Endodermal cell (in vitro differentiated cells): ENCODE results near the gene NCCRP1. TPM values are rescaled to one million over a fixed set of nuclear protein-coding genes. Genes with fewer than 3 reads are reported as not detected.

Experiments
- DNase-seq: peaks from one replicate; pipeline ENCODE4 v3.0.0-alpha.2; 2017
- H3K27ac ChIP-seq: 2 replicates; pipeline ENCODE4 v1.5.1; 2013; ENCODE audit warnings: mild to moderate bottlenecking, low read depth, low read length, moderate library complexity
- H3K27me3 ChIP-seq: 2 replicates; pipeline ENCODE4 v1.6.1; 2013; ENCODE audit warnings: mild to moderate bottlenecking, low read length, moderate library complexity; ENCODE audit not compliant: insufficient read depth, control insufficient read depth, poor library complexity, severe bottlenecking
- H3K36me3 ChIP-seq: 2 replicates; pipeline ENCODE4 v1.7.0; 2013; ENCODE audit warnings: mild to moderate bottlenecking, low read length, moderate library complexity; ENCODE audit not compliant: control insufficient read depth, insufficient read depth
- H3K4me1 ChIP-seq: one replicate; pipeline ENCODE4 v1.7.0; 2013; ENCODE audit warnings: low read length; ENCODE audit not compliant: control insufficient read depth, insufficient read depth
- H3K4me3 ChIP-seq: 2 replicates; pipeline ENCODE4 v1.5.1; 2013; ENCODE audit warnings: mild to moderate bottlenecking, low read length, moderate library complexity
- H3K9ac ChIP-seq: 2 replicates; pipeline ENCODE4 v1.6.1; 2013; ENCODE audit warnings: mild to moderate bottlenecking, low read length, moderate library complexity; ENCODE audit not compliant: poor library complexity, severe bottlenecking; ENCODE audit errors: extremely low read depth
- H3K9me3 ChIP-seq: 2 replicates; pipeline ENCODE4 v1.6.1; 2013; ENCODE audit warnings: mild to moderate bottlenecking, low read length, moderate library complexity; ENCODE audit not compliant: control insufficient read depth
- H3K27ac Mint-ChIP-seq: 2 replicates; pipeline ENCODE4 v1.8.0; 2020; ENCODE audit warnings: mixed read lengths
- H3K27me3 Mint-ChIP-seq: 2 replicates; pipeline ENCODE4 v1.8.0; 2021; ENCODE audit warnings: mild to moderate bottlenecking, mixed read lengths; ENCODE audit not compliant: insufficient read depth
- H3K36me3 Mint-ChIP-seq: 2 replicates; pipeline ENCODE4 v1.8.0; 2020; ENCODE audit warnings: low read depth, mixed read lengths
- H3K4me1 Mint-ChIP-seq: 2 replicates; pipeline ENCODE4 v1.8.0; 2020; ENCODE audit warnings: mixed read lengths
- H3K4me3 Mint-ChIP-seq: 2 replicates; pipeline ENCODE4 v1.8.0; 2020; ENCODE audit warnings: mild to moderate bottlenecking, moderate library complexity, mixed read lengths
- H3K9me3 Mint-ChIP-seq: 2 replicates; pipeline ENCODE4 v1.8.0; 2020; ENCODE audit warnings: mild to moderate bottlenecking, mixed read lengths
- WGBS, 2 experiments: methylation state at CpG; one replicate each; pipeline versions ENCODE4 v1.1.5 to v1.1.7; 2013; ENCODE audit warnings: missing lambda C conversion rate in 2 of 2, mixed read lengths in 1 of 2; ENCODE audit not compliant: insufficient coverage in 1 of 2, insufficient read length in 1 of 2; 5-methylcytosine and 5-hydroxymethylcytosine counted together
- total RNA-seq, 2 donors: library from RNA; stranded (reverse); fragmentation: NEBNext Ultra II Directional in 1 of 2; extraction: Animal tissue kit (Norgen Biotek cat#: 25700) in 1 of 2; gene quantifications; 2 replicates in 1 of 2; 3 replicates in 1 of 2; pipeline ENCODE4 v1.2.1, GENCODE V29; 2021
- TF ChIP-seq, protein P1 (sequence below): fragments of 200-600 bp; sonication (generic); conservative IDR thresholded peaks from 2 replicates; pipeline ENCODE4 v1.5.0; 2021; ENCODE audit warnings: antibody characterized with exemption, mild to moderate bottlenecking

NCCRP1 gene
- total RNA-seq, 2 donors from 2014 or later = 0.40 to 0.53 TPM

DNA sequence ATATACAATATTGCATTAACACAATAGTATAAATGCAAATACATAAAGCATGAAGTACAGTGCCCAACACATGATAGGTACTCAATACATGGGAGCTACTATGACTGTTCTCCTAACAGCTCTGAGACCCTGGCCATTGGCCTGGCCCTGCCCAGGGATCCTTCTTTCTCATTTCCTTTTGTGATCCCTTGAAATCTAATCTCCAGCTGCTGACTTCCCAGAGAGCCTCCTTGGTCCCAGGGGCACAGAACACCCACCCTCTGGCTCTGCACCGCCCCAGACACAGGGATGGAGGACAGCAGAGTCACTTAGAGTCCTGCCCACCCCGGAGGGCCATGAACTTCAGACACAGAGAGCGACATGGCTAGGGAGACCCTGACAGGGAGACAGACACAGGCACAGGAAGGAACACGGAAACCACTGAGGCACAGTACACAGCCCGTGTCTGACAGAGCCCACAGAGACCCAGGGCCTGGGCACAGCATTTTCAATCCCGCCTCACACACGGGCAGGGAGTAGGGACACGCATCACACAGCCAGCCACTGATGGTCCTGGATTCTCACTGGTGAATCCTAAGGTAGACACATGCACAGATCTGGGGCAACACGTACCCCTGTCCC lies 11.5 kb downstream of the NCCRP1 start:
- 86 to 89% methylated on average over 7 to 9 of the region's 9 CpGs for WGBS, 2 experiments
- no peak overlapping the region for H3K4me3 ChIP-seq
- no peaks in the 10 kb centered on the region for H3K36me3 ChIP-seq
- H3K27ac Mint-ChIP-seq = no peak overlapping the region
- H3K9me3 ChIP-seq = no peaks in the 10 kb centered on the region
- no peaks in the 10 kb centered on the region for H3K9me3 Mint-ChIP-seq
- H3K9ac ChIP-seq = no peak overlapping the region
- H3K27me3 Mint-ChIP-seq = peaks cover 37% of the 10 kb centered on the region
- no peaks in the 10 kb centered on the region for H3K4me1 Mint-ChIP-seq
- no peak for DNase-seq
- no peaks in the 10 kb centered on the region for H3K36me3 Mint-ChIP-seq
- no peak overlapping the region for H3K27ac ChIP-seq
- H3K4me3 Mint-ChIP-seq = no peak overlapping the region
- H3K4me1 ChIP-seq = no peaks in the 10 kb centered on the region
- TF ChIP-seq, protein P1, sequence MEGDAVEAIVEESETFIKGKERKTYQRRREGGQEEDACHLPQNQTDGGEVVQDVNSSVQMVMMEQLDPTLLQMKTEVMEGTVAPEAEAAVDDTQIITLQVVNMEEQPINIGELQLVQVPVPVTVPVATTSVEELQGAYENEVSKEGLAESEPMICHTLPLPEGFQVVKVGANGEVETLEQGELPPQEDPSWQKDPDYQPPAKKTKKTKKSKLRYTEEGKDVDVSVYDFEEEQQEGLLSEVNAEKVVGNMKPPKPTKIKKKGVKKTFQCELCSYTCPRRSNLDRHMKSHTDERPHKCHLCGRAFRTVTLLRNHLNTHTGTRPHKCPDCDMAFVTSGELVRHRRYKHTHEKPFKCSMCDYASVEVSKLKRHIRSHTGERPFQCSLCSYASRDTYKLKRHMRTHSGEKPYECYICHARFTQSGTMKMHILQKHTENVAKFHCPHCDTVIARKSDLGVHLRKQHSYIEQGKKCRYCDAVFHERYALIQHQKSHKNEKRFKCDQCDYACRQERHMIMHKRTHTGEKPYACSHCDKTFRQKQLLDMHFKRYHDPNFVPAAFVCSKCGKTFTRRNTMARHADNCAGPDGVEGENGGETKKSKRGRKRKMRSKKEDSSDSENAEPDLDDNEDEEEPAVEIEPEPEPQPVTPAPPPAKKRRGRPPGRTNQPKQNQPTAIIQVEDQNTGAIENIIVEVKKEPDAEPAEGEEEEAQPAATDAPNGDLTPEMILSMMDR = no peak
- peaks cover 15% of the 10 kb centered on the region for H3K27me3 ChIP-seq

DNA sequence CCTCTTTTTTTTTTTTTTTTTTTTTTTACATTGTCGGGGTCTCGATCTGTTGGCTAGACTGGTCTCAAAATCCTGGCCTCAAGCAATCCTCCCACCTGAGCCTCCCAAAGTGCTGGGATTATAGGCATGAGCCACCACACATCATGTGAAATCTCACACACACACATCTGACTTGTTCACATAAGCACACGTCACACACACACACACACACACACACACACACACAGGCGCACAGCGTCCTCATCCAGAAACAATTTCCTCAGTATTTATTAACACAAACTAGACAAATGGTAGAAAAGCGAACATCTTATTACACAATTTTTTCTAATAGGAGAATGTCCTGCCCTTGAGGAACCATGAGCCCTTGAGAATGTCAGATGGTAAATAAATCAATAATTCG lies 12.4 kb downstream of the NCCRP1 start:
- no peaks in the 10 kb centered on the region for H3K4me1 Mint-ChIP-seq
- Histone ChIP-seq H3K27ac (no peak overlapping the region), H3K9ac (no peak overlapping the region), H3K4me3 (no peak overlapping the region), H3K9me3 (no peaks in the 10 kb centered on the region), H3K36me3 (no peaks in the 10 kb centered on the region), H3K27me3 (peaks cover 6% of the 10 kb centered on the region), H3K4me1 (no peaks in the 10 kb centered on the region)
- TF ChIP-seq, protein P1 = no peak
- no peak for DNase-seq
- WGBS, 2 experiments = 85 to 100% methylated on average over 2 to 7 of the region's 7 CpGs
- H3K4me3 Mint-ChIP-seq = no peak overlapping the region
- no peaks in the 10 kb centered on the region for H3K9me3 Mint-ChIP-seq
- H3K27me3 Mint-ChIP-seq = peaks cover 28% of the 10 kb centered on the region
- H3K36me3 Mint-ChIP-seq = no peaks in the 10 kb centered on the region
- H3K27ac Mint-ChIP-seq = no peak overlapping the region

DNA sequence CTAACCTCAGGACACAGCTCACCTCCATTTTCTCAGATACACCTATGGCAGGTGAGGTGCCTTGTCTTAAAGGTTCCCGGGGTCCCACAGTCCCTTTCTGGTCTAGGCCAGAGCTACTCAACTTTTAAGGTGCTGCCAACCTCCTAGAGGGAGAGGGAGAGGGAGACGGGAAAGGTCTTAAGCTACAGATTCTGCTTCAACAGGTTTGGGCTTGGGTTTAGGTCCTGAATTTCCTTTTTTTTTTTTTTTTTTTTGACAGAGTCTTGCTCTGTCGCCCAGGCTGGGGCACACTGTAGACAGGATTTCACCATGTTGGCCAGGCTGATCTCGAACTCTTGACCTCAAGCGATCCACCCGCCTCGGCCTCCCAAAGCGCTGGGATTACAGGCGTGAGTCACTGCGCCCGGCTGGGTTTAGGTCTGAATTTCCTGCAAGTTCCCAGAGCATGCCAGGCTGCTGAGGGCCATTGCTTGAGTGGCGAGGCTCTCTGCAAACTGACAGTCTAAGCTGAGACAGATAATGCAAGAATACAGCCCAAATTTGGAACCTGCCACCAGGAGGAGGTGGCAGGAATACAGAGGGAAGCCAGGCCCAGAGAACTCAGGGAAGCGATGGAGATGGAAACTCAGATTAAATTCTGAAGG lies 15.1 kb downstream of the NCCRP1 start:
- Histone ChIP-seq H3K9ac (no peak overlapping the region), H3K27me3 (no peaks in the 10 kb centered on the region), H3K4me3 (no peak overlapping the region), H3K9me3 (peaks cover 5% of the 10 kb centered on the region), H3K27ac (no peak overlapping the region), H3K36me3 (no peaks in the 10 kb centered on the region), H3K4me1 (no peaks in the 10 kb centered on the region)
- Mint-ChIP-seq H3K4me1 (no peaks in the 10 kb centered on the region), H3K27ac (no peak overlapping the region), H3K4me3 (no peak overlapping the region), H3K9me3 (peaks cover 8% of the 10 kb centered on the region), H3K36me3 (no peaks in the 10 kb centered on the region), H3K27me3 (peaks cover 18% of the 10 kb centered on the region)
- no peak for DNase-seq
- TF ChIP-seq, protein P1 = no peak
- 82 to 88% methylated on average over 11 to 13 of the region's 13 CpGs for WGBS, 2 experiments
